HG02852 (cell line): Measurements from ENCODE around the gene SLITRK1.

Source experiments
- ATAC-seq: cut with Tn5 transposase; IDR thresholded peaks from one replicate; pipeline ENCODE4 v1.9.1; 2021; ENCODE audit warnings: mild to moderate bottlenecking, moderate library complexity; ENCODE audit not compliant: unreplicated experiment

SLITRK1 gene, protein sequence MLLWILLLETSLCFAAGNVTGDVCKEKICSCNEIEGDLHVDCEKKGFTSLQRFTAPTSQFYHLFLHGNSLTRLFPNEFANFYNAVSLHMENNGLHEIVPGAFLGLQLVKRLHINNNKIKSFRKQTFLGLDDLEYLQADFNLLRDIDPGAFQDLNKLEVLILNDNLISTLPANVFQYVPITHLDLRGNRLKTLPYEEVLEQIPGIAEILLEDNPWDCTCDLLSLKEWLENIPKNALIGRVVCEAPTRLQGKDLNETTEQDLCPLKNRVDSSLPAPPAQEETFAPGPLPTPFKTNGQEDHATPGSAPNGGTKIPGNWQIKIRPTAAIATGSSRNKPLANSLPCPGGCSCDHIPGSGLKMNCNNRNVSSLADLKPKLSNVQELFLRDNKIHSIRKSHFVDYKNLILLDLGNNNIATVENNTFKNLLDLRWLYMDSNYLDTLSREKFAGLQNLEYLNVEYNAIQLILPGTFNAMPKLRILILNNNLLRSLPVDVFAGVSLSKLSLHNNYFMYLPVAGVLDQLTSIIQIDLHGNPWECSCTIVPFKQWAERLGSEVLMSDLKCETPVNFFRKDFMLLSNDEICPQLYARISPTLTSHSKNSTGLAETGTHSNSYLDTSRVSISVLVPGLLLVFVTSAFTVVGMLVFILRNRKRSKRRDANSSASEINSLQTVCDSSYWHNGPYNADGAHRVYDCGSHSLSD

DNA sequence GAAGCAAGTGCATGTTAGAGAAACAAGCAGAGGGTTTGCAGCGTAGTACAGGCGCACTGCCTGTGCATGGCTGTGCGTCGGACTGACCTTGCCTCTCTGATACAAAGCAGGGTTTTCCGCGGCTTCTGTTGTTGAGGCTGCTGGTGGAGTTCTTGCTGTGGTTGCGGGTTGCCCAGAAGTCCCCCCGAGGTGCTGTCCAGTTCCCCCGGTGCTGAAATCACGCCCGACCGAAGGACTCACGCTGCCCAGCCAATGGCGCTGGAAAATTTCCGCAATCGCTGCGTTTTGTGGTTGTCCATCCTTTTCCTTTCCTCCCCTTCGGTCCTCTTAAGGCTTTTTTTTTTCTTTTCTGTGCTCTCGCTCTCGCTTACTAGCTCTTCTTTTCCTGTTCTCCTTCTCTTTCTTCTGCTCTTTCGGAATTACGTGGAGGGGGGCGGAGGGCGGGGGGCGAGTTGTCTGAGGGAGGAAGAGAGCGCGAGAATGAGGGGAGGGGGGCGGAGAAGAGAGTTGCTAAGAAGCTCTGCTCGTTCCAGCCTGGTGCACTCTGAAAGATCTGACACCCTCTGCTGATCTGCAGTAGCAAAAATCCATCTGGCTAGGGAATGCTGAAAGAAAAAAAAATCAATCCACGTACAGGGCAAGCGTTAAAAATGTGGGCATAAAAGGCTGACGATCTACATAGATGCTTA, at the start of gene SLITRK1:
Gene SLITRK1, minus strand, starts transcription at position 558 of the 689 bp plus-strand sequence. CDS start 967 bp downstream, outside the sequence.
- no peak for ATAC-seq

DNA sequence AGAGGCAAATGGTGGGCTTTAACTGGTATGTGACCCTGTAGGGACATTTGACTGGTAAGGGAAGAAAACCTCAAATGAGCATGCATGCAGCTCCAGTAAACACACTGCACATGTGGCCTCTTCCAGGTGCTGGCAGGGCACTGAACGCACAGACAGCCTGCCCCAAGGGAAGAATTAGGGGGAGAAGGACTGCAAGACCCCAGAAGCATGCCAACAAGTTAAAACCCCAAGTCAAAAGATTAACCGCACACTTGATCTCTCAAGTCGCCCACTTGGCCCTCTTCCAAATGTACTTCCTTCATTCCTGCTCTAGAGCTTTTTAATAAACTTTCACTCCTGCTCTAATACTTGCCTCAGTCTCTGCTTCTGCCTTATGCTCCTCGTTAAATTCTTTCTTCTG, 46.9 kb upstream of the SLITRK1 start:
- no peak for ATAC-seq

DNA sequence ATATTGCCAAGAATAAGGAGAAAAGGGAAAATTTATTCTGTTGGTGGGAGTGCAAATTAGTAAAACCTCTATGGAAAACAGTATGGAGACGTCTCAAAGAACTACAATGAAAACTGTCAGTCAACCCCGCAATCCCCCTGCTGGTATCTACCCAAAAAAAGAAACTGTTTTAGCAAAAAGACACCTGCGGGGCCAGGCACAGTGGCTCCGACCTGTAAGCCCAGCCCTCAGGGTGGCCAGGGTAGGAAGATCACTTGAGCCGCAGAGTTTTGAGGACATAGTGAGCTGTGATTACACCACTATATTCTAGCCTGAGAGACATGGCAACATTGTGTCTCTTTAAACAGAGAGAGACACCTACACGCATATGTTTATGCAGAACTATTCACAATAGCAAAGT, 37.5 kb upstream of the SLITRK1 start:
- ATAC-seq, result no peak

DNA sequence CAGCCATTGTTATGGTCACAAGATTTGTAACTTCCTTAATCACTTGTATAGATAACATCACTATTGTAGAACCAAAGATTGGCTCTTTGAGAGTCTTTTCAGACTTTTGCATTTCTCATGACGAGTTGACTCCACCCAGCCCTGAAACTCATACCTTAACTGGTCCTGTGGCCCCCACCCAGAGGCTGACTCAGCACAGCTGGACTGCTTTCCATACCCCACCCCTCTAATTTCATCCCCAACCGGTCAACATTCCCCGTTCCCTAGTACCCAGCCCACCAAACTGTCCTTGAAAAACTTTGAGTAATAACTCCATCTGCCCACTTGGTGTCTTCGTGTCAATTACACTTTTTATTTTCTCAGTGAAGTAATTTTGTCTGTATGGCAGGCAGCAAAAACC, 32.1 kb upstream of the SLITRK1 start:
- no peak for ATAC-seq

DNA sequence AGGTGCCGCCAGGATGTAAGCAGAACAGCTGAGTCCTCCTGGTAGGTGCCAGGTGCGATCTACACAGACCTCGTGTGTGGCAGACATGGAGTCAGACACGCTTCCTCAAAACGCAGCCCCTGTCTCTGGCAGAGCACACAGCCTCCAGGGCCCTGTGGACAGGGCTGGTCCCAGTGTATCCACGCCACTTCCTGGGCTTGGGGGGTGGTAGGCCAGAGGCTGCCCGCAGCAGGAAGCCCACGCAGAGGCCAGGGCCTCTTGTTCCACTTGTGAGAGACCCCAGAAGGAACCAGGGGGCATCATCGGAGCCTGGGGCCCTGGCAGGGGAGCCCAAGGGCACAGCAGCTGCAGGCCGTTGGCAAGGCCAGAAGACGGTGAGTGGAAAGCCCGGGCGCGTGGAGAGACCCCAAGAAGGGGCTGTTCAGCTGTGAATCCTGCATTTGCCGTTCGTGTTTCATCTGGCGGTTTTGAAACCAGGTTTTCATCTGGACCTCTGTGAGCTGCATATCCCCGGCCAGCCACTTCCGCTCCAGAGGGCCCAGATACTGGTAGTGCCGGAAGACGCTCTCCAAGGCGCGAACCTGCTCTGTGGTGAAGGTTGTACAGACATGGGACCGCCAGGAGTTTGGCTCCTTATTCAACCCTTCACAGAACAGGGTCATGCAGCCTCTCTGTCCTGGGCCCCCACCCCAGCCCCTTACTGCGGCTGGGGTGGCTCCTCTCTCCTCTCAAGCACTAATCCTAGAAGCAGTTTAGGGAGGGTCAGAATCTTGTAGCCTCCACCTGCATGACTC, 25.1 kb upstream of the SLITRK1 start:
- ATAC-seq, result no peak

DNA sequence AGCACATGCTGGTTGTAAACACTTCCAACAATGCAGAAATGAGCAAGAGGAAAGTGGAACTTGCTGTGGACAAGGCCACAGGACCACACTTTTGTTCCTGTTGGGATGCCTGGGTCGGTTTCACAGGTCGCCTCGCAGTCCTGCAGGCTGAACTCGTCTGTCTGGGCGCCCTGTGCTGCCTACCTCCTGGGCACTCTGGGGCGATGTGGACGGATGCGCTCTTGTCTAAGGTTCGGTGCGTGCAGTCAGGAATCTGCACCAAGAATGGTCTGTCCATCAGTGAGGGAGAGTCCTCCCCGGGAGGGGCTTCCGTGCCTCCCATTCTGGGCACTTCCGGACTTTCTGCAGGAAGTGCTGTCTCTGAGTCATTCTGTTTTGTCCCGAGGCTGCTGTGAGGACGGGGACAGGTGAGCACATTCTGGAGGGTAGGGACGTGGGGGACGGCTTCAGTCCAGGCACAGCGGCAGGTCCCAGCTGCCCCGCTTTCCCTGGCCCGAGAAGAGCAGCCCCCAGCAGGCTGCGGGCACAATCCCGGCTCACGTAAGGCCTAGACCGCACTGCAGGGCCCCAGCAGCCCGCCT, 24.1 kb upstream of the SLITRK1 start:
- no peak for ATAC-seq

DNA sequence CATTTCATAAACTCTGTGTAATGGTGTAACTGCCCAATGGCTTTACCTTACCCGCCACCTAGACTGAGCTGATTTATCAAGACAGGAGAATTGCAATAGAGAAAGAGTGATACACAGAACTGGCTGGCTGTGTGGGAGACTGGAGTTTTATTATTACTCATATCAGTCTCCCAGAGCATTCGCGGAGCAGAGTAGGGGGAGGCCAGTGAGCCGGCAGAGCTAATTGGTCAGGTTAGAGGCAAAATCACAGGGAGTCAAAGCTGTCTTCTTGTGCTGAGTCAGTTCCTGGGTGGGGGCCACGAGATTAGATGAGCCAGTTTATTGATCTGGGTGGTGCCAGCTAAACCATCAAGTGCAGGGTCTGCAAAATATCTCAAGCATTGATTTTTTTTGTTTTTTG, 23.4 kb upstream of the SLITRK1 start:
- no peak for ATAC-seq

DNA sequence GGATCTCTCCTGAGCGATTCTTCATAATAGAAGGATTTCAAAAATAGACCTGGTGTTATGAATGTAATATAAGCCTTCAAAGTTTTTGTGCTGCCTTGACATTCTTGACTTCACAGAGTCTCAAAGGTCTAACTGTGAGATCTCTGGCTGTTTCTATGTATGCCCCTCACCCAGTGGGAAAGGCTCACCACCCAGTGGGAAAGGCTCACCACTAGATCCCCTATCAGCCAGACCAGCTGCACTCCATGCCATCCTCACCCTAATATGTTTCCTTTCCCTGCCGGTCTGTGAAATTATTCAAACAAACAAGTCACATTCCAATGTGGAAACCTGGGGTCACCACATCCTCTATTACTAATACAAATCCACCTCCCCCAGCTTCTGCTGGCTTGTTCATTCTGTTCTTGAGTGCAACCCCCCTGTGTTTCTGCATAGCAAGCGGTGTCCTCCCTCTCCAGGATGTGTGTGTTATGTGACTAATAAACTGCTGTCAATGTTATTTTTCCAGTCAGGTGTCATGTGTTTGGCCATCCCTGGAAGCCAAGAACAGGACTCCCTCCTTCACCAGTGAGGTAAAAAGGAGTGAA, 13.8 kb upstream of the SLITRK1 start:
- no peak for ATAC-seq

DNA sequence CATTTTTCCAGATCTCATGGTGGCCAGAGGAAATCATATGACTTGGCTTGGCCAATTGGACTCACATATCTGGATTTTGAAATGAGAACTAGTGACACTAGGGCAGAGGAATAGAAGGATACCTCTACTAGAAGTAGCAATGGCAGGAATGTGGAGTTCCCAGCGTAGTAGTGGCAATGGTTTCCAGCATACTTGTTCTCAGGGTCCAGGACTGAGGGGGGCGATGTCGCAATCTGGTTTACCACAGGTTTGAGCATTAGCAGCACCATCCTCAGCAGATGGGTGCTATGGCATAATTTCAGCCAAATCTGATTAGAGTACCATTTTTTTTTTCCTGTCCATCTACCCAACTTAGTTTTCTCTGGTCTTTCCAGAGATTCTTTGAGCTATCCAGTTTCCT, 8.1 kb upstream of the SLITRK1 start:
- ATAC-seq, result no peak

DNA sequence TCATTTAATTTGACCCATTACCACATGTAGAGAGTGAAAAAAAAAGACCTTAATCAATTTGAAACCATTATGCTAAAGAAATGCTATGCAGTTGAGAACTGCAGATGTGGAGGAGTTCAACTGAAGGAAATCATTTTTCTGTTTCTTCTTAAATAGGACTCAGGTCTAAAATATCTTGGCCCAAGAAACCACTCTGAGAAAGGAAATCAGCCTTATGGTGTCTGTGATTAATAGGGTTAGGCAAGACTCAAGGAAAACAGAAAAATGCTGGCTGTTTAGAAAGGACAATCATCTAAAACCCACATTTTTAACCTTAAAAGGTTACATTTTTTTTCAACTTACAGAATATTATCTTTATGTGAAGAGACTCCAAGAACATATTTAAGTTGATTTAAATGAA, 1.9 kb upstream of the SLITRK1 start:
- no peak for ATAC-seq

DNA sequence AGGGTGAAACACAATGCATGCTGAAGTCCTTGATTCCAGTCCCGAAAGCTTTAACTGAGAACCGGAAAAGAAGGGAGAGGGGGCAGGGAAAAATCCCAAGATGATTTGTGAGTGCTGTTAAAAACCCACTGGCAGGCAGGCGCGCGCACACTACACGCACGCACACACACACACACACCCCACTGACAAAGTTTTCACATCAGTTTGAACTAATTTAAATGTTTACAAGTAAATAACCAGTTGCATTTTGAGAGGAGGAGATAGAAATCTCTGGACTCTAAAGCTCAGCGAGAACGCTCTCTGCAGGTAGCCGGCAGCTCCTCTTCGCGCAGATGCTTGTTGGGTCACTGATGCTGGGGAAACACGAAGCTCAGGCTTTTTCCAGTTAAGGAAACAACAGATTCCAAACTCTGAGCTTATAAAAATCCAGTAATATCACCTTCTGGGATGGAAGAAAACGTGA, 818 bp upstream of the SLITRK1 start:
- no peak for ATAC-seq

DNA sequence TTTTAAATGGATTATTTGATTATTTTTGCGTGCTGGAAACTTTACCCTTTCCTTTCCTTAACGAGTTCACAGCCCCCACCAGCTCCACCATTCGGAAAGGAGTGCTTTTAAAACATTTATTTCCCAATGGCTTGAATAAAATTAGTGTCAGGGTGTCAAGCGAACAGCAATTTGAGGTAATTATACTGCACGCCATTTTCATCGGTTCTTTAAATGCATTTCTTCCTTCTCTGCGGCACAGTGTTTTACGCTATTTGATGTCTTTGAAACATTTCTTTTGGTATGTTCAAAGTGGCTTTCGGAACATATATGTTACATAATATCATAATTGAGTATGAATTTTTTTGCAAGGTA, 309 bp upstream of the SLITRK1 start:
- ATAC-seq, result no peak

DNA sequence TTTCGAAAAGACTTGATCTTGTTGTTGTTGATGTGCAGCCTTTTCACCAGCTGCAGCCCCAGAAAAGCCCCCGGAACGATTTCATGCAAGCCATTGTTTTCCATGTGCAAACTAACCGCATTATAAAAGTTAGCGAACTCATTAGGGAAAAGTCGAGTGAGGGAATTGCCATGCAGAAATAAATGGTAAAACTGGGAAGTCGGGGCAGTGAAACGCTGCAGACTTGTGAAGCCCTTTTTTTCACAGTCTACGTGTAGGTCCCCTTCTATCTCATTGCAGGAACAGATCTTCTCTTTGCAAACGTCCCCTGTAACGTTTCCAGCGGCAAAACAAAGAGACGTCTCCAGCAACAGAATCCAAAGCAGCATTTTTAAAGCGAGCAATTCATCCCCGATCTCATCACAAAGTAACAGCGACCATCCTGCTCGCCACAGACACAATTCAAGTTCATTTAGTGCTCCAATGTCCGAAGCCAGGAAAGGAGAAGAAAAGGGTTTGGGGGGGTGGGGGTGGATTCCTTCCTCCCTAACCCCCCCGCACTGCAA, 1.1 kb downstream of the SLITRK1 start:
- ATAC-seq, result no peak

DNA sequence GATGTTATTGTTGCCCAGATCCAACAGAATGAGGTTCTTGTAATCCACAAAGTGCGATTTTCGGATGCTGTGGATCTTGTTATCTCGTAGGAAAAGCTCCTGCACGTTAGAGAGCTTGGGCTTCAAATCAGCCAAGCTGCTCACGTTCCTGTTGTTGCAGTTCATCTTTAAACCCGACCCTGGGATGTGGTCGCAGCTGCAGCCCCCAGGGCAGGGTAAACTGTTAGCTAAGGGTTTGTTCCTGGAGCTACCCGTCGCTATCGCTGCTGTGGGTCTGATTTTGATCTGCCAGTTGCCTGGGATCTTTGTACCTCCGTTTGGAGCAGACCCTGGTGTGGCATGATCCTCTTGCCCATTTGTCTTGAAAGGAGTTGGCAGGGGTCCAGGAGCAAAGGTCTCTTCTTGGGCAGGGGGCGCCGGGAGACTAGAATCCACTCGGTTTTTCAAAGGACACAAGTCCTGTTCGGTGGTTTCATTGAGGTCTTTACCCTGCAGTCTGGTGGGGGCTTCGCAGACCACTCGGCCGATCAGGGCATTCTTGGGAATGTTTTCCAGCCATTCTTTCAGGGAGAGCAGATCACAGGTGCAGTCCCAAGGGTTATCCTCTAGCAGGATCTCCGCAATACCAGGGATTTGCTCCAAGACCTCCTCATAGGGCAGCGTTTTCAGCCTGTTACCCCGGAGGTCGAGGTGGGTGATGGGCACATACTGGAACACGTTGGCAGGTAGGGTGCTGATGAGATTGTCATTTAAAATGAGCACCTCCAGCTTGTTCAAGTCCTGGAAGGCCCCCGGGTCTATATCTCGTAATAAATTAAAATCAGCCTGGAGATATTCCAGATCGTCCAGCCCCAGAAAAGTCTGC, 1.8 kb downstream of the SLITRK1 start:
- no peak for ATAC-seq

DNA sequence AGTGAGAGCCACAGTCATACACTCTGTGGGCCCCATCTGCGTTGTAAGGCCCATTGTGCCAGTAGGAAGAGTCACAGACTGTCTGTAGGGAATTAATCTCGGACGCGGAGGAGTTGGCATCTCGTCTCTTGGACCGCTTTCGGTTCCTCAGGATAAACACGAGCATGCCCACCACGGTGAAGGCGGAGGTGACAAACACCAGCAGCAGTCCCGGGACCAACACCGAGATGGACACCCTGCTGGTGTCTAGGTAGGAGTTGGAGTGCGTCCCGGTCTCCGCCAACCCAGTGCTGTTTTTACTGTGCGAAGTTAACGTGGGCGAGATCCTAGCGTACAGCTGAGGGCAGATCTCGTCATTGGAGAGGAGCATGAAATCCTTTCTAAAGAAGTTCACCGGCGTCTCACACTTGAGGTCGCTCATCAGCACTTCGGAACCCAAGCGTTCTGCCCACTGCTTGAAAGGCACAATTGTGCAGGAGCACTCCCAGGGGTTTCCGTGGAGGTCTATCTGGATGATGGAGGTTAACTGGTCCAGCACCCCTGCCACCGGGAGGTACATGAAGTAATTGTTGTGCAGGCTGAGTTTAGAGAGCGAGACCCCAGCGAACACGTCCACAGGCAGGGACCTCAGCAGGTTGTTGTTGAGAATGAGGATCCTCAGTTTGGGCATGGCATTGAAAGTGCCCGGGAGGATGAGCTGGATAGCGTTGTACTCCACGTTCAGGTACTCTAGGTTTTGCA, 2.7 kb downstream of the SLITRK1 start:
- no peak for ATAC-seq

DNA sequence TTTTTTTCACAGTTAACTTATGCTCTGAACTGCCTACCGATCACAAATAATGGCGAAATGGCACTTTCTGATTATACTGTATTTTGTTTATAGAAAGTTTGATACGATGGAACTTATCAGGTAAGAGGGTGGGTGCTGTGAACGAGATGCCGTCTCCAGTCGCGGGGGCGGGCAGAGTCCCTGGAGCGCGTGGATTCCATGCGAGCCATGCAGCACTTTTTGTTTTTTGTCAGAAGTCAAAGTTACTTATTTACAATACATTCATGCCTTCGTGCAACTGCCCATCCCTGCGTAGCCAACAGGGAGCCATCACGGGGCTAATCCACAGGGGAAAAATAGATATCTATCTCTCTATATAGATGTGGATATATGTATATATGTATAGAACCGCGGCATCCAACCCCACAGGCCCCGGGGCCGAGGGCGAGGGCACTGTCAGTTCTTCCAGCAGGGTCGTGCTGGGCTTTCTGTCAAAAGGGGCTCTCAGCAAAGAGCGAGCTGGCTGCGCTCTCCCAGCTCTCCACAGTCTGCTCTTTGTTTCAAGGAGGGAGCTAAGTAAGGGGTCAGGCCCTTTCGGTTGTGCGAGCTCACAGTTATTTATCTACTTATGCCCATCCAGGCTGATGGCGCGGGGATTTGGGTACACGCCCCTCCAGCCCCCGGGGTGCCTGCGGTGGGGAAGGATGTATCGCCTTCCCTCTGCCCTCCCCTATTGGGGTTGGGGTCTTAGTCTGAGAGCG, 3.4 kb downstream of the SLITRK1 start:
- no peak for ATAC-seq

DNA sequence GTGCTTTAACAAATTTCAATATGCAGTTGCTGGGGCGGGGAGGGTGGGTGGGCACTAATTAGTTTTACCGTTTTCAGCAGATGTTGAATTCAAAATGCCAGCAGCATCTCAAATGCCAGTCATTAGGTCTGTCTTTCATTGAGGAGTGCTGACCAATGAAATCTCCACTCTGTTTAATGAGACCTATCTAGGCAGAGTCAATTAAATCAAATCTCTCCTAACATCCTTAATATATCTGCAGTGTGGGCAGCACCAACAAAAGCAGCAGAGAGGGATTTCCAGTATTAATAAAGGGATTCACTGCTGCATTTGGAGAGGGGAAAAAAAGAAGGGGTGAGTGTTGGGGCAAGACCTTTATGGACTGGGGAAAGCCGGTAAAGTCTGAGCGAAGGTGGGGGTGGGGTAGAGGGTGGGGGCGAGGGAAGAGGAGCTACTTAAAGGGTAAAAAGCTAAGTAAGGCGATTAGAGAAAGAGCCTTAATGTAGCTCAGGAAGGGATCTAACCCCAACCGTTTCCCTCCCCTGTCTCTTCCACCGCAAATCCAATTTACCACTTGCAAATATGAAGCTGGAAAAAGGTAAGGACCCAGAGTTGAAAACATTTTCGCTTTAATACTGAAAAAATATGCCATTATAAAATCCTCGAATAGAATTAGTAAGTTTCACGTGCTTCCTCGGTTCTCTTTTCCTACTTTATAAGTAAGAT, 4.5 kb downstream of the SLITRK1 start:
- no peak for ATAC-seq
